HT-29 (cell line): ENCODE data around the gene ACOX3. TPM values are rescaled to one million over a fixed set of nuclear protein-coding genes. Genes with fewer than 3 reads are reported as not detected.

Experiments used
- DNase-seq: peaks from one replicate; pipeline ENCODE4 v3.0.0-alpha.2; 2015; ENCODE audit warnings: low spot score
- total RNA-seq: library from RNA; depleted of rRNA; stranded (reverse); fragments of >200 nt; shearing (Covaris generic); gene quantifications from 2 replicates; pipeline ENCODE4 v1.2.3, GENCODE V29; 2014

The ACOX3 gene
- total RNA-seq, 1 experiment from 2014 or later: 7.5 TPM

DNA sequence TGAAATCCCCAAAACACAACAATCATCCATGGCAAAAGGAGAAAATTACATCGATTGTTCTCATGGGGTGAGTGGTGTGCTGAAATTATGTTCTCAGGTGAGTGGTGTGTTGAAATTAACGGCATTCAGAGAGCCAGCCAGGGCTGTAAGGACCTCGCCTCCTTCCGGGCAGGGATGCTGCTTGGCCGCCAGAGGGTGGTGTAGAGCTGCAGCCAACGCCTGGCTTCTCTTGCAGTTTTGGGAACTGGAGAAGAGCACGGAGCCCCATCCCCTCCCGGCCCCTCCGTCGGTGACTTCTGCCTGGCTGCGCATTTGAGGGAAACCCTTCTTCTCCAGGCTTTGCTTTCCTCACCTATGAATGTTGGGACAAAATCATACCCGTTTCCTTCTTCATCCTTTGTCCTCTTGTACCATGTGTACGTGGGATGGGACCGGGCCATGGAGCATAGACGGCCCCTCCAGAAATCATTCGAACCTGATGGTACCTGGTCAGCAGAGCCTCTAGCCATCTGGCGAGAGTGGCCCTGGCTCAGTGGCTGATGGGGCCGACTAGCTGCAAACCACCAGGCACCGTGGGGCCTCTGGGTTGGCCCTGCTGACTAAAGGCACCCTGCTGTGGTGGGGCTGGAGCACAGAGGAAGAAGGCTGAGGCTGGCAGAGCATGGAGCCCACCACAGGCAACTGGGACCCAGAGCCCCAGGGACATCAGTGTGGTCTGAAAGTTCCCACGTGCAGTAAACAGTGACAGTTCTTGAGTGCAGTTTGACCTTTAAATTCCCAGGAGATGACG is 28.4 kb upstream of the ACOX3 start:
- peak; percentile 68 for DNase-seq

DNA sequence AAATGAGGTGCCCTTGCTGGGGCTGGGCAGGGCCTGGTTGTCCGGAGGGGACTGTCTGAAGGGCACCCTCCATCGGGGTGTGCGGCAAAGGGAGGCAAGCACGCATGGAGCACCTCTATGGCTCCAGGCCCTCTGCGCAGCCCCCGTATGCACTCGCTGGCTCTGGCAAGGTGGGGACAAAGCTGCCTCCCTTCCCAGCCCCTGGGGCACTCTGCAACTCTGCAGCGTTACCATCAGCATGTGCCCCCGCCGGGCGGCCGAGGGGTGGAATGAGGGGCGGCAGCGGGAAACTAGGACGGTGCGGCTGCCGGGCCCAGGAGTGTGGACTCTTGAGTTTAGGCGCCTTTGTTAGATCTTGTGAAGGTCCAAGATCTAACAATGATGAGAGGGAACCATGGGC is 26.5 kb upstream of the ACOX3 start:
- no peak for DNase-seq

DNA sequence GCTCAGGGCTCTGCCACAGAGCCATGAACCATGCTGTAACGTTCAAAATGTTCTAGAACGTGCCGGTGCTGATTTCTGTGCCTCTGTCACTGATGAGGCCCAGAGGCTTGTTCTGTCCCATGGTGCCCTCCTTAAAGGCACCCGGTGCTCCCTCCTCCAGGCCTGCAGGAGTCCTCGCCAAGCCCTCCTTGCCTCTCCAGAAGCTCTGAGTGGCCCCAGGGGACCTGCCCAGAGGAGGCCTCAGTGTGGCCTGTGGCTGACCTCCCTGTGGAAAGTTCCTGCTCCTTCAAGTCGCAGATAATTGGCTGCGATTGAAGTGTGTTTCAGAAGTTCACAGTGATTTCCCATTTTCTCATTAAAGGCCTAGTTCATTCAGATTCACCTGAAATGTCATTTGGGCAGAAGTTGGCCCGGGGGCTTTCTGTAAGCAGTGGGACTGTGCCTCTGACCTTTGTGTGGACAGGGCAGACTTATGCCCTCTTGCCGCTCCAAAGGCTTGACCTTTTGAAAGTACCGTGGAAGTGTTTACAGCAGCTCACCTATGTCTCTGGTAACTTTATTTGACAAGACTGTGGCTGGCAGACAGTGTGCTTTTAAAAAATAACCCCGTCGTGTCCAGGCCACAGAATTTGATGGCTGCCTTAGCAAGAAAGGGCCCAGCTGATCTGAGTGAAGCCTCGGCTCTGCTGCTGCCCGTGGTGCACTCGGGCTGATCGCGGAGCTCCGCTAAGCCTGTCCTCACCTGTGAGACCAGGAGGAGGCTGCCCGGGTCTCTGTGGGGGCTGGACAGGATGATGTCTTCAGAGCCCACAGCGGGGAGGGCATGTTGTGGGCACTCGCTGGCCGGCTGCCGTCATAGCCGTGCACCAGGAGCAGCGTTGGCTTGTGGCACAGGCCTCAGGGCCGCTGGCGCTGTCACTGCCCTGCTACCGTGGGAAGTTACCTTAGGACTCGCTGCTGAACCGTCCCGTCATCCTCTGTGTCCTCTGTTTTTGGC is 25.4 kb upstream of the ACOX3 start:
- DNase-seq: no peak

DNA sequence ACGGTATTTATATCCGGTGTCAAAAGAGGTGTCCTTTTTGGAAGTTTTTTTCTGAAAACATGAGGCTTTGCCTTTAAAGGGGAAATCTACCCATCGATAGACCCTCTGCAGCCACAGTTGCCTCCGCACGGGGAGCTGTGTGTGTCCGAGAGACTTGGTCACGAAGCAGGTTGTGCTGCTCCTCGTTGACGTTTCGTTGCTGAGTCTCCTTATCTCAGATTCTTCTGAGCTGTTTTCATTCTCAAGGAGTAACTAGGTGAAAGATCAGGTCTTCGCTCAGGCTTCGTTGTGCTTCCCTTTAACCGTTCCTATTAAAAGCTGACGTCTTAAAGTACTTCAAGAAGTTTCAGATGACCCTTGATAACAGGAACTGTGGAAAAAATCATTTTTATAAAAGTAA is 23.9 kb upstream of the ACOX3 start:
- no peak for DNase-seq

DNA sequence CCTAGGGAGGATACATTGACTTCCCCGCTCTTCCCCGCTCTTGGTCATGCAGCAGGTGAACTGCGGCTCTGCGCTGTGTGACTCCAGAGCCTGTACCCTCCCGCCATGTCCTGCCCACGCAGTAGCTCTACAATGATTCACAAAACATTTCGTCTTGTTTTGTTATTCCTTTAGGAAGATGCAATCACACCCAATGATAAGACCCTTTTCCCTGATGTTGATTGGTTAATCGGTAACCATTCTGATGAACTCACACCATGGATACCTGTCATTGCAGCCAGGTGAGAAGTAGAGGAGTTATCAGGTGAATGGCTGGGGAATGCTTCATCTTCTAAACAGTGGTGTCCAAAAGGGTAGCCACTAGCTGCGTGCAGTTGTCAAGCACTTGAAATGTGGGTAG is 23.3 kb upstream of the ACOX3 start:
- DNase-seq: no peak

DNA sequence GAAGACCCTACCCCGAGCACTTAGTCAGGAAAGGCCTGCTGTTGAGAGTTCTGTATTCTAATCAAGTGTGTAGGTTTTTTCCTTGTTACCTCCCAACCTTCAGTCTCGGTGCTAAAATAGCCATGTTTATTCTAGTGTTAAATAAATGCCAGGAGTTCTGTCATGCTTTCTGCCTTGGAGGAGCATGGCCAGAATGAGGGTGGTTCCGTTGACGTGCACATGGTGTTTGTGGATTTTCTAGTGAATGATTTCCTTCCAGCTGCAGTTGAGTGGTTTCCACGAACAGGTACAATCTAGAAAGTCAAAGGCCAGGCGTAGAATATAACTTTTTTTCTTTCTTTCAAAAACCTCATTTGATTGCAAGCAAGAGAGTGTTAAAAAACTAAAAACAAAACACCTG is 21.1 kb upstream of the ACOX3 start:
- DNase-seq: no peak

DNA sequence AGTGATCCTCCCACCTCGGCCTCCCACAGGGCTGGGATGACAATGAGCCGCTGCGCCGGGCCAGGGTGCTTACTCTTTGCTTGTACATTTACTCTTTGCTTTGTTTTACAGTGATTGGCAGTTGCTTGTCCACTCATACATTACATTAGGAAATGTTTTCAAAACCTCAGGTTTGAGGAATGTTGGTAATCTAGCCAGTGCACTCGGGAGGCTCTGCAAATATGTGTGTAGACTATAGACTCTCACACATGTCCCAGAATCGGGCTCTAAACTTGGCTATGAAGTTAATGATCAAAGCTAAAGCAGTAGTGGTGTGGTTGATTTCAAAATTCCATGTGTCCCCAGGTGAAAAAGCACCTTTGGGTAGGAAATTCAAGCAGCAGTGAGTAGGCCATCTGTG is 20.6 kb upstream of the ACOX3 start:
- no peak for DNase-seq

DNA sequence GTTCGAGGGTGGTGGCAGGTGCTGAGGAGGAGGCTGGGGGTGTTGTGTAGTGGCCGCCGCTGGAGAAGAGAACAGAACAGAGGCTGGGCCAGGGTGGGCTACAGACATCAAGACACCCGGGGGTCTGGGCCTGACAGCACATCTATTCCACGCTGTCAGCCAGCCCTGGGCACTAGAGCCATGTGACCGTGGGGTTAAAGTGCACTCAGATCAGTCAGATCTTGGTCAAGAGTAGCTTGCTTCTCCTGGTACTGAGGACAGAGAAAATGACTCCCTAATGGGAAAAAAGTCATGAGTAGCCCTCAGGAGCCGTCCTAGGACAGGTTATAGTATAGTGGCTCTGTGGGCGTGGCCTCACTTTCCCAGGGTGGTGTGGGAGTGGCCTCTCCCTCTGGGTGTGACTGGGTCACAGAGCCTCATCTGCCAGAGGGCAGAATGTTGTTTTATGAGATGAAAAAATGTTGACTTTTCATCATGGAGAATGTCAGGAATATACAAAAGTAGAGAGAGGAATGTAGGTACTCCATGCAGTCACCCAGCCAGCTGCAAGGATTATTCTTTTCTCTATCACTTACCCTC is 19.4 kb upstream of the ACOX3 start:
- DNase-seq: no peak

DNA sequence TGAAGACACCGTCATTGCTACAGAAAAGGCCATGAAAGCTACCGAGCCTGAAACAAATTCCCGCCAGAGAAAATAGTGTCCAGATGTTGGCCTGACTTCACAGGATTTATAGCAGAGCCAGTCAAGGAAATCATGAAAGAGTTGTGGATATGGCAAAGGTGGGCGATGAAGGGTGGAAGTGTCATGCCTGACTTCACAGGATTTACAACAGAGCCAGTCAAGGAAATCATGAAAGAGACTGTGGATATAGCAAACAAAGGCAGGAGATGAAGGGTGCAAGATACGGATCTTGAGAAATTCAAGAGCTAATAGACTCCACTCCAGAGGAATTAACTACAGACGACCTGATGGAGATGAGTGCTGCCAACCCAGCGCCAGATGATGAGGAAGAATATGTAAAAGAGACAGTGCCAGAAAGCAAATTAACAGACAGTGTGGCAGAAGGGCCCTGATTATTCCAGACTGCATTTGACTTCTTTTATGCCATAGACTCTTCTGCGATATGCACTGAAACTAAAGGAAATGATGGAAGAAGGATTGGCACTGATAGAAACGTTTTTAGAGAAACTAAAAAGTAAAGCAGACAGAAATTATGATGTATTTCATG is 17.2 kb upstream of the ACOX3 start:
- no peak for DNase-seq

DNA sequence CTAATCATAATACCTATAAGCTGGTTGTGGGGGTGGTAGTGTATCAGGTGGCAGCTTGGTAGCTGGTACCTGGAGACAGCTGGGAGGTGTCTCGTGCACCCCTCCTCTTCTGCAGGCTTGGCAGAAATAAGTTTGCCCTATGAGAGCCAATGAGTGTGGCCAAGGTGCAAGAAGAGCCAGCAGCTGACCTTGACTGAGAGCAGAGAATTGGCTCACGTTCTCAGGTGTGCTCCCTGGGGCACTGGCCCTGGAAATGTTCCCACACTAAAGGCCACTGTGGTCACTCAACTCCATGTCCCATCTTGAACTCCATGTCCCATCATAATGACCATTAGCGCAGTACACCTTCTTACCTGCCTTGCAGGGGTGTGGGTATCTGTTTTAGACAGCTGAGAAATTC is 13.4 kb upstream of the ACOX3 start:
- DNase-seq: no peak

DNA sequence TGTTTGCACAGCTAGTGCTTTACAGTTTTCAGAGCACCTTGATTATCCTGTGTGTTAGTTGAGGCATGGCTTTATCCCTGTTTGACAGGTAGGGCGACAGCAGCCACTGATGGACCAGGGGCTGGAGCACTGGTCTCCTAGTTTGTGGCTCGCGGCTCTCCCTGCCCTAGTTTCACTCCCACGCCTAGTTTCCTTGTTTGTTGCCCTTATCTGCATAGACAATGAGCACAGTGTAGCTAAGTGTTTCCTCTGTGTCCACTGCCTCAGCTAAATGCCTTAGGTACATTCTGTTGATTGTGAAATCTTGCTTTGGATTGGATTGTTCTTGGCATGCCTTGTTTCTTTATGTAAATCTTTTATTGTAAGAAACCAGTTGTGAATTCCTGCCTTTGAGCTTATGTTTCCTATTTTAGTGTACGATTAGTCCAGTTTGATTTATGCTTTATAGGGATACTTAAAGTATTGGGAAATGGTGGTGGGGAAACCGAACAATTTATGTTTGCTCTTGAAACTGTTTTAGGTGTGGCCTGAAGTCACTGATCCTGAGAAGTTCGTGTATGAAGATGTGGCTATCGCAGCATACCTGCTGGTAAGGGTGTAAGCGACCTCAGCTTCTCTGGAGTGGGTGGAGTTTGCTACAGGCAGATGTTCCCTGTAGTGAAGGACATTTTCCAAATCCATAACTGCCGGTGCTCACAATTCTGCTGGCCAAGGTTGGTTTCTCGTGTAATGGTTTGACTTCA is 11.1 kb upstream of the ACOX3 start:
- no peak for DNase-seq

DNA sequence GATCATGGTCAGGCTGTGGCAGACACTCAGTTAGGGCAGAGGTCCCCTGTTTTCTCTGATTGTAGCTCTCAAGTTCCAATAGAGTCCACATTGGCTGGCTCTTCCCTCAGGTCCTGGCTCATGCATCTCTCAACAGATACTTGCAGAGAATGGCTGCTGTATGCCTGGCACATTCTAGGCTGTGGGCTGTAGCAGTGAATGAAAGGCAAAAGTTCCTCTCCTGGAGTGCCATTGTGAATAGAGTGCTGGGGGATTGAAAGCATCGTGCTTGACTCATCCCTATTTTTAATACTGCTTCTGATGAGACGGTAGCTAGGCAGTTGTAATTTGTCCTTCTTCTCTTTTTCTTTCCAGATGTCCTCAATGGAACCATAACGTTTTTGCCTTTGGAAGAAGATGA is 5.6 kb upstream of the ACOX3 start:
- no peak for DNase-seq

DNA sequence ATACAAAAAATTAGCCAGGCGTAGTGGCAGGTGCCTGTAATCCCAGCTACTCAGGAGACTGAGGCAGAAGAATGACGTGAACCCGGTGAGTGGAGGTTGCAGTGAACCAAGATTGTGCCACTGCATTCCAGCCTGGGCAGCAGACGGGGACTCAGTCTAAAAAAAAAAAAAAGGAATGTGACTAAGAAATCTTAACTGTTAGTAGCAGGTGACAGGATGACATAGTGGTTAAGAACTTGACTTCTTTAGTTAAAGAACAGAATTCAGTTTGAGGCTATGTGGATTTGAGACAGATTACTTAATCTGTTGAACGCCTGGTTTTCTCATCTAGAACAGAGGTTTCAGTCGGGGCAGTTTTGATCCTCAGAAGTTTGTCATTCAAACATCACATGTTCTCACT is 3.3 kb upstream of the ACOX3 start:
- DNase-seq: no peak

DNA sequence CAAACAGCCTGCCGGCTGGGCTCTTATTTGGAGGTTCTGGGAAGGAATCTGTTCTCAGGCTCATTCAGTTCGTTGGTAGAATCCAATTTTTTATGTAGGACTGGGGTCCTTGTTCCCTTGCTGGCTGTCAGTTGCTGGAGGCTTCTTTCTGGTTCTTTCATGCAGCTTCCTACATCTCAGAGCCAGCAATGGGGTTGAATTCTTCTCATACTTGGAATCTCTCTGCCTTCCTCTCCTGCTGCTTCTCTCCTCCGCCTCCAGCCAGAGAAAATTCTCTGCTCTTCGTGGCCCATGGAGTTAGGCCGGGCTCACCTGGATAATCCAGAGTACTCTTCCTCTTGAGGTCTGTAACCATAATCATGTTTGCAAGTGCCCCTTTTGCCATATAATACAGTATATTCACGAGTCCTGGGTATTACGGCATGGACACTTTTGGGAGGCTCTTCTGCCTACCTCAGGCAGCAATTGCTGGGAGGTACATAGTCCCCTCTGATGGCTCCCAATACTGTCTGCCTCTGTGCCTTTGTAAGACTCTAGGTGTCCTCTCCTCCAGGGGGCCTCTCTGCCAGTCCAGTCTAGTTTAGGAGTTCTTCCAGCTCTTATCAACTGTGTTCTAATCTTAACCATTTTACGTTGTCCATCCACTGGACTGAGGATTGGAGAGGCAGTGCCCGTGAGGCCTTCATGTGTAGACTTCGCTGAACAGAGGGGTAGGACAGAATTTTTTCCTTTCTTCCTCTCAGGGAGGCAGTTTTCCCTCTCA is 2.3 kb upstream of the ACOX3 start:
- no peak for DNase-seq

DNA sequence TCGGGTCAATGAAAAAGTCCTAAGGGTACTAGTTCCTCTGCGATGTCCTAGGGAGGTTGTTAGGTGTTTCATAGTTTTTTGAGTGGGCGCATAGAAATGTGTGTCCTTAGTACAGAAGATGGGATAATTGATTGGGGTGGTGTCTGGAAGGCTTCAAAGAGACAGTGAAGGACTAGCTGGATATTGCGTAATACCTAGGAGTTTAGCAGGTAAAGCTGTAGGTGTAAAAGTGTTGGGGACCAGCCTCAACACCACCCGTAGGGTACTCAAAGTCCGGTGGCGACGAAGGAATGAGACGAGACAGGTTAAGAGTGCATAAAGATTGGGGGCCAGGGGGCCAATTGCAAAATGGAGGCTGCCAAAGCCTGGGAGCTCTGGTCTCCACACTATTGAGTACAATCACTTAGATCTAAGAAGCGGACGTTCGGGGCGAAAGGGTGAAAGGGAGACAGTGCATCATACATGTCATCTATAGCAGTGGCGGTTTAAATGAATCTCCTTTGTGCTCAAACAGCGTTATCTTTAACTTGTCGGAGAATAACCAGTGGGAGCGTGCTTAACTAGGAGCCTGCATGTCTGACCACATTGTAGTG is 1.1 kb upstream of the ACOX3 start:
- DNase-seq: peak; percentile 10

DNA sequence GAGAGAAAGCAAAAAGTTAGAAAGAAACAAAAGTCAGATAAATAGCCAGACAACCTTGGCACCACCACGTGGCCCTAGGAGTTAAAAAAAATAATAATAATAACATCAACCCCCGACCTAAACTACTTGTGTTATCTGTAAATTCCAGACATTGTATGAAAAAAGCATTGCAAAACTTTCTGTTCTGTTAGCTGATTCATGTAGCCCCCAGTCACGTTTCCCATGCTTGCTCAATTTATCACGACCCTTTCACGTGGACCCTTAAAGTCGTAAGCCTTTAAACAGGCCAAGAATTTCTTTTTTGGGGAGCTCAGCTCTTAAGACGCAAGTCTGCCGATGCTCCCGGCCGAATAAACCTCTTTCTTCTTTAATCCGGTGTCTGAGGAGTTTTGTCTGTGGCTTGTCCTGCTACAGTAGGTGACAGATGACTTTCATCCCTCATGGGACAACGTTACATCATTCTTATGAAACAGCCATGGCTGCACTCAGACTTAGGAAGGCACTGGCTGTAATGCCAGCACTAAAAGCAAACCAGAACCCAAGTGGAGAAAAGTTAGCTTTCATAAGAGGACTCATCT is 520 bp downstream of the ACOX3 start:
- no peak for DNase-seq

DNA sequence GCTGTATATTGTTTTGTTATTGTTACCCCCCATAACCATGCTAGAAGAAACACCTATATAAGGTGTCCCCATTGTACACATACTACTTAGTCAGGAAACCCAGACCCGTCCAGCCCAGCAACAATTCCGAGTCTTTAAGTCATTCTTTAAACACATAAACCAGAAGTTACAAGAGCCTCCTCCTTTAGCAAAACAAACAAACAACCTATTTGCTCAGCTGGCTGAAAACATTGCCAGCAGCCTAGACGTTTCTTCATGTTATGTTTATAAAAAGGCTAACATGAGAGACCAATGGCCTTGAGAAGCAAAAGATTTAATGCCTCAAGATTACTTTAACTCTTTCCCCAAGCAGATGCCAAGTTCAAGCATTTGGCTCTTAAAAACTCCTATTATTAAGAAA is 1.4 kb downstream of the ACOX3 start:
- no peak for DNase-seq

DNA sequence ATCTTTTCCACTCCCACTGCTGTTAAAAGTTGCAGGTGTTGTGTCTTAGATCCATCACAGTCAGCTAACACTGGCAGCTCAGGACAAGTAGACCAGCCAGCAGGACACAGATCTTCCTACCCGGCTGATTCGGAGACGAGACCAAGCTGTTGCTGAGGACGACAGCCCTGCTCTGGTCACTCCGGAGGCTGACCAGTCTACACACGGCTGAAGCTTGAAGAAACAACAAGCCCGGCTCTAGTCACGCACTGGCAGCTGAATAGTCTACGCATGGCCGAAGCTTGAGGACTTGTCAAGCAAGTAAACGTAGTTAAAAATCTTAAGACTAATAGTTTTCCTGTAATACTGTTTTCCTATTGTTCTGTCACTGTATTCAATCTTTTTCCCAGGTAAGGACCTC is 1.8 kb downstream of the ACOX3 start:
- DNase-seq: no peak

DNA sequence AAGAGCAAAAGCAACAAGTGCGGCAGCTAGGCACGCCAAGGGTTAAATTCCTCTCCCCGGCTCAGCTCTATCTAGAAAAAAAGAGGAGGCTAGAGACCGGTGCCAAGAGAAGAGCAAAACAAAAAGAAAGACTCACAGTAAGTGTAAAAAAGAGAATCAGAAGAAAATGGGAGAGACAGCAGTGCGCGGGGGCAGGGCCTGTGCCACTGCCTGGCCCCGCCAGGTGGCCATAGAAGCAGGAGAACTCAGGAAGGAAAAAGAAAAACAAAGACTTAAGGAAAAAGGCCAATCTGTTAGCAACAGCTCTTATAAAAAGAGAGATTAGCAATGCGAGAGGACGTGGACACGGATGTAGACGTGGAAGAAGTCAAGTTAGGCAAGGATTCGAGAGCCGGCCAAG is 3.2 kb downstream of the ACOX3 start:
- no peak for DNase-seq

DNA sequence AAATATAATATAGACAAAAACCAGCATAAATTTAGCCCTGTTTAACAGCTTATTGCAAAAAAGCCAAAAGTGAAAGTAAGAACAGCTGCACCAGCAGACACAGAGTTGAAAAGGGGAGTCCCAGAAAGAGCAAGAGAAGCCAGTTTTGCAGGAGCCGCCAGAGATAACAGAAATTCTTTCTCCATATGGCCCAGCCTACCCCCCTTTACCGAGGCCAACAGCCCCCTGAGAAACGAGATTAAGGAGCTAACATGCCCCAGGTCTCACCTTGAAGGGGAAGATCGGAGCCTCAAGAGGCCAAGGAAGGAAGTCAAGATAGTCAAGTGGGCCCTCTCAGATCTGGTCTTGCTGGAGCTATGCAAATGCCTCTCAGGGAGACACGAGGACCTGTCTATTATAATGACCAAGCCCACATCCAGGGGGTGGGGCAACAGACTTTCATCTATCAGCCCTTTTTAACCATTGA is 4.8 kb downstream of the ACOX3 start:
- no peak for DNase-seq
